ENCODE results near the gene COL8A2. TPM values are rescaled to one million over a fixed set of nuclear protein-coding genes. Genes with fewer than 3 reads are reported as not detected.

The COL8A2 gene
- polyA plus RNA-seq, 3 donors, result 0.90 to 3.0 (median 1.6) TPM

DNA sequence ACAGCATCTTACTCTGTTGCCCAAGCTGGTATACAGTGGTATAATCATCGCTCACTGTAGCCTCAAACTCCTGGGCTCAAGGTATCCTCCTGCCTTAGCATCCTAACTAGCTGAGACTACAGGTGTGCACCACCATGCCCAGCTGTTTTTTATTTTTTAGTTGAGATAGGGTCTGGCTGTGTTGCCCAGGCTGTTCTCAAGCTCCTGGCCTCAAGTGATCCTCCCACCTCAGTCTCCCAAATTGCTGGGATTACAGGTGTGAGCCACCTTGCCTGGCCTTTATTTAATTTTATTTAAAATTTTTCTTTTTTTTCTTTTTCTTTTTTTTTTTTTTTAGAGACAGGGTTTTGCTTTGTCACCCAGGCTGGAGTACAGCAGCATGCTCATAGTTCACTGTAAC is 40.1 kb upstream of the COL8A2 start:
- peaks cover 0 to 2% (median 0%) of the 10 kb centered on the region in 3 donors for H3K27me3 Mint-ChIP-seq (ENCODE audit: low read depth in 3 of 3)
- no peaks in the 10 kb centered on the region for H3K9me3 ChIP-seq (replicated peaks in 1 of 2; ENCODE audit: control insufficient read depth in 1 of 2, insufficient read depth in 1 of 2, low read length in 2 of 2)
- H2AFZ ChIP-seq (ENCODE audit: insufficient read depth, low read depth, low read length, poor library complexity, severe bottlenecking), result no peak overlapping the region
- H3K4me3 ChIP-seq (replicated peaks in 1 of 3; ENCODE audit: low read depth in 2 of 3, low read length in 3 of 3), result no peak overlapping the region
- peaks cover 30 to 38% of the 10 kb centered on the region in 2 donors for H3K4me1 ChIP-seq (ENCODE audit: control insufficient read depth in 1 of 2, insufficient read depth in 2 of 2, low read length in 2 of 2)
- peak overlapping the region in 1 of 2 donors; percentile 18 for H3K27ac ChIP-seq (ENCODE audit: low read depth in 1 of 2, low read length in 2 of 2)
- intact Hi-C loops (cut with micrococcal nuclease), result no loop called here
- peaks cover 100% of the 10 kb centered on the region for H3K79me2 ChIP-seq (ENCODE audit: insufficient read depth, low read length)
- WGBS (ENCODE audit: insufficient coverage), result no CpG with 5 or more reads among the region's 1 CpG
- no peaks in the 10 kb centered on the region for H3K27me3 ChIP-seq (ENCODE audit: control insufficient read depth in 2 of 2, insufficient read depth in 2 of 2, low read length in 2 of 2)
- H3K4me2 ChIP-seq (replicated peaks; ENCODE audit: extremely low read depth, low read length, poor library complexity, severe bottlenecking), result no peak overlapping the region
- H3K9me3 Mint-ChIP-seq, result peaks cover 0 to 3% (median 0%) of the 10 kb centered on the region in 7 donors
- H3K27ac Mint-ChIP-seq, result peak overlapping the region in 2 of 7 donors; percentile 78 to 79
- H3K4me1 Mint-ChIP-seq, result peaks cover 62% of the 10 kb centered on the region
- TF ChIP-seq, protein P1, sequence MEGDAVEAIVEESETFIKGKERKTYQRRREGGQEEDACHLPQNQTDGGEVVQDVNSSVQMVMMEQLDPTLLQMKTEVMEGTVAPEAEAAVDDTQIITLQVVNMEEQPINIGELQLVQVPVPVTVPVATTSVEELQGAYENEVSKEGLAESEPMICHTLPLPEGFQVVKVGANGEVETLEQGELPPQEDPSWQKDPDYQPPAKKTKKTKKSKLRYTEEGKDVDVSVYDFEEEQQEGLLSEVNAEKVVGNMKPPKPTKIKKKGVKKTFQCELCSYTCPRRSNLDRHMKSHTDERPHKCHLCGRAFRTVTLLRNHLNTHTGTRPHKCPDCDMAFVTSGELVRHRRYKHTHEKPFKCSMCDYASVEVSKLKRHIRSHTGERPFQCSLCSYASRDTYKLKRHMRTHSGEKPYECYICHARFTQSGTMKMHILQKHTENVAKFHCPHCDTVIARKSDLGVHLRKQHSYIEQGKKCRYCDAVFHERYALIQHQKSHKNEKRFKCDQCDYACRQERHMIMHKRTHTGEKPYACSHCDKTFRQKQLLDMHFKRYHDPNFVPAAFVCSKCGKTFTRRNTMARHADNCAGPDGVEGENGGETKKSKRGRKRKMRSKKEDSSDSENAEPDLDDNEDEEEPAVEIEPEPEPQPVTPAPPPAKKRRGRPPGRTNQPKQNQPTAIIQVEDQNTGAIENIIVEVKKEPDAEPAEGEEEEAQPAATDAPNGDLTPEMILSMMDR (IDR thresholded peaks at IDR 0.05), result no peak
- DNase-seq, result no peak
- no peak overlapping the region for H3K9ac ChIP-seq (ENCODE audit: insufficient read depth, low read length, poor library complexity, severe bottlenecking)
- peaks cover 41 to 58% of the 10 kb centered on the region in 2 donors for H3K36me3 Mint-ChIP-seq
- H3K4me3 Mint-ChIP-seq, result no peak overlapping the region
- peaks cover 9 to 25% of the 10 kb centered on the region in 2 donors for H3K36me3 ChIP-seq (replicated peaks in 1 of 2; ENCODE audit: control insufficient read depth in 1 of 2, insufficient read depth in 2 of 2, low read length in 2 of 2)
- peaks cover 99% of the 10 kb centered on the region for H4K20me1 ChIP-seq (ENCODE audit: insufficient read depth, low read length)

DNA sequence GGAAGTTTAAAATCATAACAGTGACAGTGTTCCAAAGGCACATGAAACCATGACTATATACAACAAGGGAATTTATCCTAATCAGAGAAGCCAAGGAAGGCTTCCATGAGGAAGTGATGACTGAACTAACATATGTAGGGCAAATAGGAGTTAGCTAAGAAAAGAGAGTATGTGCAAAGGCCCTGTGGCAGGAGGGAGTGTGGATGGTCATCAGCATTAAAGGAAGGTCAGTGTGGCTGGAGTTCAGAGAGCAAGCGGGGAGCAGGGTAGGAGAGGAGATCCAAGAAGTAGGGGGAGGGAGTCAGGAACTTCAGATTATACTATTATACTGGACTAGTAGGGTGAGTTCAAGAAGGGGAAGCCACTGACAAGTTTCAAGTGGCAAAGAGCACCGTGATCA is 39.3 kb upstream of the COL8A2 start:
- DNase-seq, result no peak
- Histone ChIP-seq H3K79me2 (ENCODE audit: insufficient read depth, low read length) (peaks cover 100% of the 10 kb centered on the region), H3K27ac (ENCODE audit: low read depth in 1 of 2, low read length in 2 of 2) (peak overlapping the region in 1 of 2 donors; percentile 18), H3K4me3 (replicated peaks in 1 of 3; ENCODE audit: low read depth in 2 of 3, low read length in 3 of 3) (no peak overlapping the region), H3K9ac (ENCODE audit: insufficient read depth, low read length, poor library complexity, severe bottlenecking) (no peak overlapping the region), H3K4me2 (replicated peaks; ENCODE audit: extremely low read depth, low read length, poor library complexity, severe bottlenecking) (no peak overlapping the region), H3K4me1 (ENCODE audit: control insufficient read depth in 1 of 2, insufficient read depth in 2 of 2, low read length in 2 of 2) (peaks cover 38 to 46% of the 10 kb centered on the region in 2 donors), H2AFZ (ENCODE audit: insufficient read depth, low read depth, low read length, poor library complexity, severe bottlenecking) (no peak overlapping the region), H4K20me1 (ENCODE audit: insufficient read depth, low read length) (peaks cover 99% of the 10 kb centered on the region), H3K9me3 (replicated peaks in 1 of 2; ENCODE audit: control insufficient read depth in 1 of 2, insufficient read depth in 1 of 2, low read length in 2 of 2) (no peaks in the 10 kb centered on the region), H3K36me3 (replicated peaks in 1 of 2; ENCODE audit: control insufficient read depth in 1 of 2, insufficient read depth in 2 of 2, low read length in 2 of 2) (peaks cover 11 to 25% of the 10 kb centered on the region in 2 donors), H3K27me3 (ENCODE audit: control insufficient read depth in 2 of 2, insufficient read depth in 2 of 2, low read length in 2 of 2) (no peaks in the 10 kb centered on the region)
- TF ChIP-seq, protein P1 (IDR thresholded peaks at IDR 0.05), result no peak
- WGBS (ENCODE audit: insufficient coverage), result 100% methylated on average over 2 of the region's 2 CpGs
- H3K4me3 Mint-ChIP-seq, result no peak overlapping the region
- H3K27ac Mint-ChIP-seq, result peak overlapping the region; percentile 50 to 81 (median 78)
- peaks cover 70% of the 10 kb centered on the region for H3K4me1 Mint-ChIP-seq
- peaks cover 0 to 3% (median 0%) of the 10 kb centered on the region in 7 donors for H3K9me3 Mint-ChIP-seq
- H3K27me3 Mint-ChIP-seq (ENCODE audit: low read depth in 3 of 3), result peaks cover 0 to 2% (median 2%) of the 10 kb centered on the region in 3 donors
- peaks cover 43 to 56% of the 10 kb centered on the region in 2 donors for H3K36me3 Mint-ChIP-seq
- intact Hi-C loops (cut with micrococcal nuclease), result no loop called here

Data from CD14-positive monocyte (primary cell).